HG02642 (cell line): ENCODE measurements around the gene TRIML2.
"Not testable (repeated sequence)": the region's sequence is repeated elsewhere in the genome, so short reads cannot be mapped to it uniquely, and the experiment has no call there.

Source experiments
- ATAC-seq: cut with Tn5 transposase; IDR thresholded peaks from one replicate; pipeline ENCODE4 v1.9.1; 2021; ENCODE audit warnings: mild to moderate bottlenecking; ENCODE audit not compliant: unreplicated experiment, poor library complexity

The TRIML2 gene

GRCh38 chr4:188107931-188108843, 1.2 kb downstream of the TRIML2 start:
- ATAC-seq = no peak

- ATAC-seq = no peak
Observed at GRCh38 chr4:188106454-188106853, 2.9 kb downstream of the TRIML2 start.

GRCh38 chr4:188092824-188093223, 16.6 kb downstream of the TRIML2 start:
- ATAC-seq = no peak

- no peak for ATAC-seq
Observed at GRCh38 chr4:188086858-188087257, 22.5 kb downstream of the TRIML2 start.

- no peak for ATAC-seq
Observed at GRCh38 chr4:188082796-188083195, 26.6 kb downstream of the TRIML2 start.

GRCh38 chr4:188078116-188078515, 31.3 kb downstream of the TRIML2 start:
- no peak for ATAC-seq

GRCh38 chr4:188076169-188076568, 33.2 kb downstream of the TRIML2 start:
- no peak for ATAC-seq

GRCh38 chr4:188061083-188061482, 48.3 kb downstream of the TRIML2 start:
- ATAC-seq = no peak

GRCh38 chr4:188053302-188053701, 56.1 kb downstream of the TRIML2 start:
- no peak for ATAC-seq

GRCh38 chr4:188046657-188047056, 62.7 kb downstream of the TRIML2 start:
- ATAC-seq = no peak

GRCh38 chr4:188045461-188045860, 63.9 kb downstream of the TRIML2 start:
- ATAC-seq = not testable (repeated sequence)

GRCh38 chr4:188043154-188043553, 66.2 kb downstream of the TRIML2 start:
- ATAC-seq = no peak

GRCh38 chr4:188042191-188042590, 67.2 kb downstream of the TRIML2 start:
- ATAC-seq = no peak

GRCh38 chr4:188041721-188042120, 67.7 kb downstream of the TRIML2 start:
- ATAC-seq = no peak
